Activated CD4-positive, alpha-beta T cell treated with anti-CD3 and anti-CD28 coated beads for 36 hours (primary cell): Measurements from ENCODE around the gene AK1. TPM values are rescaled to one million over a fixed set of nuclear protein-coding genes. Genes with fewer than 3 reads are reported as not detected.

Source experiments
- ATAC-seq: fragments of 200-7000 bp; cut with Tn5 transposase; one replicate; pipeline ENCODE4 v1.10.0; 2021; ENCODE audit warnings: mild to moderate bottlenecking, moderate library complexity
- CTCF ChIA-PET: fragments of 350-600 bp; sonication (Branson Sonifier 250); formaldehyde crosslinking; loops from one replicate; lab custom pipeline; 2021; ENCODE audit warnings: antibody characterized with exemption; lab: Charles Lee
- POLR2A ChIA-PET: fragments of 350-600 bp; sonication (Branson Sonifier 250); formaldehyde crosslinking; loops from one replicate; lab custom pipeline; 2021; ENCODE audit warnings: antibody characterized with exemption, inconsistent platforms; lab: Charles Lee
- DNase-seq: peaks from one replicate; pipeline ENCODE4 v3.0.0-alpha.2; 2020
- H3K27ac Mint-ChIP-seq: one replicate; pipeline ENCODE4 v1.8.0; 2021; ENCODE audit warnings: mixed read lengths
- H3K27me3 Mint-ChIP-seq: one replicate; pipeline ENCODE4 v1.8.0; 2021; ENCODE audit warnings: mixed read lengths
- H3K36me3 Mint-ChIP-seq: one replicate; pipeline ENCODE4 v1.8.0; 2021; ENCODE audit warnings: low read depth, mixed read lengths
- H3K4me1 Mint-ChIP-seq: one replicate; pipeline ENCODE4 v1.8.0; 2021; ENCODE audit warnings: mixed read lengths
- H3K4me3 Mint-ChIP-seq: one replicate; pipeline ENCODE4 v1.8.0; 2021; ENCODE audit warnings: mild to moderate bottlenecking, moderate library complexity, mixed read lengths
- H3K9me3 Mint-ChIP-seq: one replicate; pipeline ENCODE4 v1.8.0; 2021; ENCODE audit warnings: low read depth, mixed read lengths
- intact Hi-C, 2 experiments: fragments of 100-400 bp; cut with DNase I in 1 of 2; cut with micrococcal nuclease in 1 of 2; formaldehyde crosslinking; loops; one replicate each; pipeline versions ENCODE4 v1.14.2 to v1.15.1; 2022 to 2024; cut with DNase I, micrococcal nuclease
- total RNA-seq, 2 experiments: library from RNA; stranded (reverse); gene quantifications; one replicate each; pipeline ENCODE4 v1.2.3, GENCODE V29; 2021

The AK1 gene
- total RNA-seq, 2 experiments from 2014 or later: 14.5 to 23.9 TPM

DNA sequence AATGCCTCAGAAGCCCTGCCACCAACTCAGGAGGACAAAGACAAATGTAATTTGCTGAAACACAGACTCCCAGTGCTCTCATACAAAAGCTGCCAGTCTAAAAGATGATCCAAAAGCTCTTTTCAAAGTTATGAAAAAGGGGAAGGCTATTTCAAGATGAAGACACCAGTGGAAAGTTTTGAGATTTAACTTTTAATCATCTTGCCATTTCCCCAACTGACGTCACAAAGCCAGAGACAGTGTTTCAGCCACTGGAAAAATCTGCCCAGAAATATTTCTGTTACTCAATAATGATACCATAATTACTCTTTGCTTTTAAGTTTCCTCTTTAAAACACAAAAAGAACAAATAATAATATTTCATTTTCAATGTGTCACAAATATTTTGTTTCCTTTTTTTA lies 43.9 kb downstream of the AK1 start:
- ChIA-PET POLR2A (interaction anchor here (0.6 kb wide), 1 partner anchor 32 kb away, joined by 6 read pairs; no protein-coding TSS in a partner anchor), CTCF (interaction anchor here (0.6 kb wide), 1 partner anchor 284 kb away, joined by 3 read pairs; no protein-coding TSS in a partner anchor)
- Mint-ChIP-seq H3K9me3 (no peaks in the 10 kb centered on the region), H3K4me1 (peaks cover 20% of the 10 kb centered on the region), H3K36me3 (peaks cover 2% of the 10 kb centered on the region), H3K4me3 (no peak overlapping the region), H3K27me3 (no peaks in the 10 kb centered on the region), H3K27ac (peak overlapping the region; percentile 37)
- DNase-seq (no peak), ATAC-seq (no peak)
- intact Hi-C loops: no loop called here

DNA sequence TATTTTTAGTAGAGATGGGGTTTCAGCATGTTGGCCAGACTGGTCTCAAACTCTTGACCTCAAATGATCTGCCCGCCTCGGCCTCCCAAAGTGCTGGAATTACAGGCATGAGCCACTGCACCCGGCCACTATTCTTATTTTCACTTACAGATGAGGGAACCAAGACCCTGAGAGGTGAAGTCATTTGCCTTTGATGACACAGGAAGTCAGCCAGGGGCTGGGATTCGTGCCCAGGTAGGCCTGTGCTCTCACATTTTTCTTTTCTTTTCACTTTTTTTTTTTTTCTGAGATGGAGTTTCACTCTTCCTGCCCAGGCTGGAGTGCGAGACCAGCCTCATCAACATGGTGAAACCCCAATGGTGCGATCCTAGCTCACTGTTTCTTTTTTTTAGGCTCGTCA lies 45.2 kb downstream of the AK1 start:
- Mint-ChIP-seq H3K36me3 (peaks cover 2% of the 10 kb centered on the region), H3K4me1 (peaks cover 20% of the 10 kb centered on the region), H3K4me3 (no peak overlapping the region), H3K27ac (peak overlapping the region; percentile 67), H3K27me3 (no peaks in the 10 kb centered on the region), H3K9me3 (no peaks in the 10 kb centered on the region)
- ATAC-seq: peak; percentile 43
- intact Hi-C loops: no loop called here
- DNase-seq: peak; percentile 27
- ChIA-PET CTCF (interaction anchor here (1.3 to 2.2 kb wide), 2 partner anchors 21 to 38 kb away, joined by 3 to 6 read pairs; no protein-coding TSS in a partner anchor), POLR2A (interaction anchor here (0.6 kb wide), 1 partner anchor 53 kb away, joined by 3 read pairs; no protein-coding TSS in a partner anchor)

DNA sequence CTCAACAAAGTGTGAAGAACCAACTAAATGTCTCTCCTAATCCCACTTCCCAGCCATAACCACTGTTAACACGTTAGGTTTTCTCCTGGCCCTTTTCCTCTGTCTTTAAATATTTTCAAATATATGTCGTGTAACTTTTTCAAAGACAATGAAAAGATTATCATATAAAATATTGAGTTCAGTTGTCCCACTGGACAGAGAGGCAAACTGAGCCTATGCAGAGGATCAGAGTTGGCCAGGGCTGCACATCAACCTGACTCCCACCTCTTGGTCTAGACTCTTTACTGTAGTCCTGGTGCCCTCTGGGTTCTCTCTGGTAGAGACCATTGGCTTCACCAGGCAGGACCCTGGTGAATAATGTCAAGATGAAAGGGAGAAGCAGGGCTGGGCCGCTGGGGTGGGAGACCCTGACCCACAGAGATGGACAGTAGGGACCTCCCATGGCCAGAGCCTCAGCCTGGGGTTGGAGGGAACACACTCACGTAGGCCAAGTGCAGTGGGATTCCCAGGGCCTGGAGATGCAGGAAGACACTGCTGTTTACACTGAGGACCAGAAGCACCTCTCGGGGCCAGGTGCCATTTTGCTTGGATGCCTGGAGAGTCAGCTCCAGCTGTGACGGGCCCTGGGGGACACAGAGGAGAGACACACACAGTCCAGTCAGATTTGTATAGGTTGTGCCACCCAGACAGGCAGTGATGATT lies 48.1 kb downstream of the AK1 start:
- POLR2A ChIA-PET: interaction anchor here (0.6 kb wide), 1 partner anchor 510 kb away, joined by 3 read pairs; no protein-coding TSS in a partner anchor
- Mint-ChIP-seq H3K4me3 (no peak overlapping the region), H3K4me1 (peaks cover 13% of the 10 kb centered on the region), H3K27ac (no peak overlapping the region), H3K9me3 (no peaks in the 10 kb centered on the region), H3K27me3 (no peaks in the 10 kb centered on the region), H3K36me3 (peaks cover 2% of the 10 kb centered on the region)
- CTCF ChIA-PET: no interaction called here
- no peak for ATAC-seq
- intact Hi-C loops: no loop called here
- no peak for DNase-seq

- Mint-ChIP-seq H3K36me3 (peaks cover 5% of the 10 kb centered on the region), H3K4me3 (no peak overlapping the region), H3K27ac (no peak overlapping the region), H3K4me1 (peaks cover 10% of the 10 kb centered on the region), H3K27me3 (no peaks in the 10 kb centered on the region), H3K9me3 (no peaks in the 10 kb centered on the region)
- CTCF ChIA-PET: interaction anchor here (1.4 kb wide), 1 partner anchor 17 kb away, joined by 3 read pairs; no protein-coding TSS in a partner anchor
- intact Hi-C loops: no loop called here
- POLR2A ChIA-PET: interaction anchor here (0.6 kb wide), 1 partner anchor 32 kb away, joined by 4 read pairs; no protein-coding TSS in a partner anchor
- DNase-seq: no peak
- no peak for ATAC-seq
Observed at GRCh38 chr9:127828262-127829031, 49.0 kb downstream of the AK1 start.

DNA sequence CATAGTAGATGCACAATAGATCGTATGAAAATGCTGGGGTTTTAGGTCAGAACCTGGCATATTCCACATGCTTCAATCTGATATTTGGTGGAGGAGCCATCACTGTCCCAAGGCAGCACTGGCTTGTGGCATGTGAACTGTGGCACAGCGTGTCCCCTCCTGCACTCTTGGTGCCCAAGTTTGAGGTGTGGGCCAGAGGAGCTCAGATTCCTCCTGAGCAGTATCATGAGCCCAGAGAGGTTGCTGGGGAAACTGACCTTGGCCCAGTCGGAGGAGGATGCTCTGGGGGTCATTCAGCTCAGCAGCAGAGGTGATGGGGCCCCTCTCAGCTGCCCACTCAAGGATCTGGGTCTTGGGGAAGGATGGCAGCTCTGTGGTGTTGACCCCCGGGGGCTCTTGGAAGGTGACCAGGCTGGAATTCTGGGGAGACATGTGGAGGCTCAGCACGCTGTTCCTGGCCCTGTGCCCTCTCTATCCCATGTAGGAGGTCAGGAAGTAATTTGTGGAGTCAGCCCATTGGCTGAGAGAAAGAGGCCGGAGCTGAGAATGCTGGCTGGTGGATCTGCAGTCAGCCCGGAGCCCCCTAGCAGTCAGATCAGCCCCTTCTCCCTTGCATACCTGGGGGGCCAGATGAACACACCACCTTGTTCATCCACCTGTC lies 51.1 kb downstream of the AK1 start:
- POLR2A ChIA-PET: interaction anchor here (0.7 kb wide), 1 partner anchor 14 kb away, joined by 4 read pairs; no protein-coding TSS in a partner anchor

GRCh38 chr9:127825319-127826051 lies 52.0 kb downstream of the AK1 start:
- CTCF ChIA-PET: interaction anchor here (1.5 kb wide), 1 partner anchor 96 kb away, joined by 4 read pairs; no protein-coding TSS in a partner anchor
- no peak for ATAC-seq
- Mint-ChIP-seq H3K4me1 (no peaks in the 10 kb centered on the region), H3K27ac (no peak overlapping the region), H3K36me3 (peaks cover 5% of the 10 kb centered on the region), H3K9me3 (no peaks in the 10 kb centered on the region), H3K4me3 (no peak overlapping the region), H3K27me3 (no peaks in the 10 kb centered on the region)
- intact Hi-C loops: no loop called here
- POLR2A ChIA-PET: interaction anchor here (0.5 to 1.1 kb wide), 2 partner anchors 13 to 192 kb away, joined by 4 to 5 read pairs; no protein-coding TSS in a partner anchor
- DNase-seq: no peak

More for the DNA sequence above, 51.1 kb downstream of the AK1 start:
- H3K27ac Mint-ChIP-seq: no peak overlapping the region
- CTCF ChIA-PET: interaction anchor here (1.0 kb wide), 1 partner anchor 58 kb away, joined by 4 read pairs; no protein-coding TSS in a partner anchor
- no peaks in the 10 kb centered on the region for H3K9me3 Mint-ChIP-seq
- intact Hi-C loops: no loop called here
- no peak for ATAC-seq
- H3K27me3 Mint-ChIP-seq: no peaks in the 10 kb centered on the region
- H3K4me3 Mint-ChIP-seq: no peak overlapping the region
- peaks cover 3% of the 10 kb centered on the region for H3K36me3 Mint-ChIP-seq
- no peak for DNase-seq
- H3K4me1 Mint-ChIP-seq: no peaks in the 10 kb centered on the region

DNA sequence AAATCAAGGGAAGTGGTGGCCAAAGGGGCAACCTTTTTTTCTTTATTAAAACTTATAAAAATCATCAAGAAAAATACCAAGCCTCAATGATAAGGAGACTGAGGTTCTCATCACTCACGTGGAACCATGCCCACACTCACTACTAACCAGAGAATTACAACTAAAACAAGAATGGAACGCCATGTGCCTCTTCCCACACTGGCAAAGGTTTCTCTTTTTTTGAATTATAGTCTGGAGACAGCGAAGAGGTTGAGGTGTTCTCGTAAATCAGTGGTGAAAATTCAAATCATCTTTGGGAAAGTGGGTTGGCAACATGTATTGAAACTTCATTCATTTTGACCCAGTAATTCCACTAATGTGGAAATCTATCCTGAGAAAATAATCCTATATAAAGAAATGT lies 55.4 kb downstream of the AK1 start:
- H3K27ac Mint-ChIP-seq: no peak overlapping the region
- ChIA-PET CTCF (no interaction called here), POLR2A (no interaction called here)
- no peaks in the 10 kb centered on the region for H3K27me3 Mint-ChIP-seq
- no peaks in the 10 kb centered on the region for H3K4me1 Mint-ChIP-seq
- peaks cover 18% of the 10 kb centered on the region for H3K36me3 Mint-ChIP-seq
- intact Hi-C loops: no loop called here
- no peak overlapping the region for H3K4me3 Mint-ChIP-seq
- H3K9me3 Mint-ChIP-seq: no peaks in the 10 kb centered on the region
- ATAC-seq (no peak), DNase-seq (no peak)

- no peak for ATAC-seq
- no peak for DNase-seq
- POLR2A ChIA-PET: no interaction called here
- Mint-ChIP-seq H3K36me3 (peaks cover 17% of the 10 kb centered on the region), H3K4me3 (no peak overlapping the region), H3K9me3 (no peaks in the 10 kb centered on the region), H3K27me3 (no peaks in the 10 kb centered on the region), H3K4me1 (no peaks in the 10 kb centered on the region), H3K27ac (no peak overlapping the region)
- intact Hi-C loops: no loop called here
- CTCF ChIA-PET: interaction anchor here (0.7 to 1.1 kb wide), 3 partner anchors 10 to 52 kb away, joined by 3 to 4 read pairs (median 3); no protein-coding TSS in a partner anchor
Observed at GRCh38 chr9:127818574-127818973, 58.9 kb downstream of the AK1 start.

DNA sequence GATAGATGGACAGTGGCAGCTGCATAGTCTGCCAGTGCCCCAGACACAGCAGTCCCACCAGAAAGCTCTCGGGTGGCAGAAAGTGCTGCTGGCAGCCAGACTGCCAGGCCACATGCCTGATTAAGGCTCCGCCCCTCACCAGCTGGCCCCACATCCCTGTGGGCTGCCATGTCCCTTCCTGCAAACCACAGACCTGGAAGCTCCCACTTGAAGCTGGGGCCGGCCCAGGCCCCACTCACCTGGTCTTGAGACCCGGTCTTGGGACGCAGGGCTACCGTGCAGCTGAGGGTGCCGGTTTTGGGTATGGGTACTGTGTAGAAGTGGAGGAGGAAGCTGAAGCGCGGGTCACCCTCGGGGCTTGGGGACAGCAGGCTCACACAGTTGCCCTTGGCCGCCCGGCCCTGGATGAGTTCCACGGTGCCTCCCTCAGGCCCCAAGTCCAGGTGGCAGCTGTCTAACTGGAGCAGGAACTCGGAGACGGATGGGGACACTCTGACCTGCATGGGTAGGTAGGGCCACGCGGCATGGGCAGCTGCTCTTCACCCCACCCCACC lies 59.5 kb downstream of the AK1 start:
- CTCF ChIA-PET: interaction anchor here (0.7 to 1.1 kb wide), 2 partner anchors 9 to 53 kb away, joined by 3 to 4 read pairs; no protein-coding TSS in a partner anchor
- ATAC-seq: no peak
- POLR2A ChIA-PET: no interaction called here
- Mint-ChIP-seq H3K4me3 (no peak overlapping the region), H3K27me3 (no peaks in the 10 kb centered on the region), H3K27ac (no peak overlapping the region), H3K9me3 (no peaks in the 10 kb centered on the region), H3K4me1 (no peaks in the 10 kb centered on the region), H3K36me3 (peaks cover 21% of the 10 kb centered on the region)
- intact Hi-C loops: no loop called here
- no peak for DNase-seq

- Mint-ChIP-seq H3K36me3 (peaks cover 28% of the 10 kb centered on the region), H3K27me3 (no peaks in the 10 kb centered on the region), H3K27ac (no peak overlapping the region), H3K4me3 (no peak overlapping the region), H3K9me3 (no peaks in the 10 kb centered on the region), H3K4me1 (no peaks in the 10 kb centered on the region)
- intact Hi-C loops: no loop called here
- ChIA-PET POLR2A (no interaction called here), CTCF (interaction anchor here (0.6 kb wide), 1 partner anchor 11 kb away, joined by 3 read pairs; no protein-coding TSS in a partner anchor)
- DNase-seq (no peak), ATAC-seq (no peak)
Observed at GRCh38 chr9:127816728-127817127, 60.7 kb downstream of the AK1 start.
